ENCODE results near the gene HERPUD1. TPM values are rescaled to one million over a fixed set of nuclear protein-coding genes. Genes with fewer than 3 reads are reported as not detected.
"Not testable (repeated sequence)": the region's sequence is repeated elsewhere in the genome, so short reads cannot be mapped to it uniquely, and the experiment has no call there.

The HERPUD1 gene
- 10 to 100 TPM; 40.6 to 81.3 (median 43.9) TPM for total RNA-seq

DNA sequence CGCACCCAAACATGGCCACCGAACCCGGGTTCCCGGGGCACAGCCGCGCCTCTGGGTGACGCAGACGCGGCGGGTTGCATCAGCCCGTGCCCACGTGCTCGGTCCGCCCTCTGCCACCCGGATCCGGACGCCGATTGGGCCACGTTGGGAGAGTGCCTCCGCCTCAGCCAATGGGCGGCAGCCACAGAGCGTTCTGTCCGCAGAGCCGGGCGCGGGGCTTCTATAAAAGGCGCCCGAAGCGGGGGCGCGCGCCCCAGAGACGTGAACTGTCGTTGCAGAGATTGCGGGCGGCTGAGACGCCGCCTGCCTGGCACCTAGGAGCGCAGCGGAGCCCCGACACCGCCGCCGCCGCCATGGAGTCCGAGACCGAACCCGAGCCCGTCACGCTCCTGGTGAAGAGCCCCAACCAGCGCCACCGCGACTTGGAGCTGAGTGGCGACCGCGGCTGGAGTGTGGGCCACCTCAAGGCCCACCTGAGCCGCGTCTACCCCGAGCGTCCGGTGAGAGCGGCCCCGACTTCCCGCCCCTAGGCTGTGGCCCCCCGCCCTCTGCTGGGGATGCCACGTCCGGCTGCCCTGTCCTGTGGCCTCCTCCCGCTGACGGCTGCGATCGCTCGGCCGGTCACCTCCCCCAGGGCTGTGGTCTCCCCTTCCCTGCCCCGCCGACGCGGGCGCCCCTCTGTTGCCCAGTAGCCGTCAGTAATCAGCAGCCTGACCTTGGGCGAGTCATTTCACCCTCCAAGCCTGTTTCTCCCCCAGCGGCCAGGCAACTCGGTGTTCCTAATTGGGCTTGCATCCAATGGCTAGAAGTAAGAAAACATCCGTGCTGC lies at the start of gene HERPUD1:
TSS of gene HERPUD1 (plus strand) at position 251 of the 829 bp plus-strand sequence. CDS start at position 354, 103 bp downstream.
- TF ChIP-seq, protein P1, sequence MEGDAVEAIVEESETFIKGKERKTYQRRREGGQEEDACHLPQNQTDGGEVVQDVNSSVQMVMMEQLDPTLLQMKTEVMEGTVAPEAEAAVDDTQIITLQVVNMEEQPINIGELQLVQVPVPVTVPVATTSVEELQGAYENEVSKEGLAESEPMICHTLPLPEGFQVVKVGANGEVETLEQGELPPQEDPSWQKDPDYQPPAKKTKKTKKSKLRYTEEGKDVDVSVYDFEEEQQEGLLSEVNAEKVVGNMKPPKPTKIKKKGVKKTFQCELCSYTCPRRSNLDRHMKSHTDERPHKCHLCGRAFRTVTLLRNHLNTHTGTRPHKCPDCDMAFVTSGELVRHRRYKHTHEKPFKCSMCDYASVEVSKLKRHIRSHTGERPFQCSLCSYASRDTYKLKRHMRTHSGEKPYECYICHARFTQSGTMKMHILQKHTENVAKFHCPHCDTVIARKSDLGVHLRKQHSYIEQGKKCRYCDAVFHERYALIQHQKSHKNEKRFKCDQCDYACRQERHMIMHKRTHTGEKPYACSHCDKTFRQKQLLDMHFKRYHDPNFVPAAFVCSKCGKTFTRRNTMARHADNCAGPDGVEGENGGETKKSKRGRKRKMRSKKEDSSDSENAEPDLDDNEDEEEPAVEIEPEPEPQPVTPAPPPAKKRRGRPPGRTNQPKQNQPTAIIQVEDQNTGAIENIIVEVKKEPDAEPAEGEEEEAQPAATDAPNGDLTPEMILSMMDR (IDR thresholded peaks at IDR 0.05): peak in 3 of 6 experiments; percentile 11 to 35 (median 24)
- peak in 3 of 4 donors; percentile 1 to 97 (median 95) for TF ChIP-seq POLR2A (IDR thresholded peaks at IDR 0.05)
- H3K4me3 ChIP-seq: peak within 1 kb of the TSS; percentile 73 to 90 (median 78)
- H3K9me3 ChIP-seq: no peaks in the 10 kb centered on the region
- H3K27me3 ChIP-seq: no peaks in the 10 kb centered on the region
- DNase-seq: peak; percentile 87
- intact Hi-C loops (cut with DNase I): no loop called here
- peak within 1 kb of the TSS; percentile 96 to 99 (median 98) for H3K27ac ChIP-seq
- WGBS, 2 donors: 0% methylated on average over 1 of the region's 83 CpGs
- peaks cover 20 to 51% (median 29%) of the 10 kb centered on the region in 3 donors for H3K4me1 ChIP-seq
- H3K36me3 ChIP-seq: peaks cover 0 to 25% (median 8%) of the 10 kb centered on the region in 3 donors

- Histone ChIP-seq H3K27me3 (no peaks in the 10 kb centered on the region), H3K36me3 (no peaks in the 10 kb centered on the region), H3K9me3 (no peaks in the 10 kb centered on the region), H3K27ac (no peak overlapping the region), H3K4me1 (no peaks in the 10 kb centered on the region), H3K4me3 (no peak overlapping the region)
- intact Hi-C loops (cut with DNase I): no loop called here
- TF ChIP-seq, protein P1 (IDR thresholded peaks at IDR 0.05): no peak
- TF ChIP-seq POLR2A (IDR thresholded peaks at IDR 0.05): no peak
- no peak for DNase-seq
- WGBS, 2 donors: no CpG with 5 or more reads among the region's 2 CpGs
These were observed 48.4 kb upstream of the HERPUD1 start for GRCh38 chr16:56883586-56883985.

DNA sequence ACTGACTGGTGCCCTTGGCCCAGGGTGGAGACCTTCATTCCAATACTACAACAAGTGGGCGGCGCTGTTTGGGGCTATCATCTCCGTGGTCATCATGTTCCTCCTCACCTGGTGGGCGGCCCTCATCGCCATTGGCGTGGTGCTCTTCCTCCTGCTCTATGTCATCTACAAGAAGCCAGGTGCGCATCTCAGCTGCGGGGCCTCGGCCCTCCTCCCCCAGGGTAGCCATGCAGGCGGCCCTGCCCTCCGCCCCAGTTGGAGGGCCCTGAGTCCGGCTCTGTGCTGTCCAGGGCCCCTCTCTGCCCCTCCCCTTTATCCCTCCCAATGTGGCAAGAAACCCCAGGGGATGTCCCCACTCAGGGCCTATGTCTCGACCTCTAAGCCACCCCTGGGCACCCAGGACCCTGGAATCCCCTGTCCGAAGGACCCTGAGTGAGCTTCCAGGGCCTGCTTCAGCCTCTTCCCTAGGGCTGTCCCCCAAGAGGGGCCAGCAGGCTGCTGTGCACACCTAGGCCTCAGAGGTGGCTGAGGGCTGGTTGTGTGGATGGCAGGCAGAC lies 47.8 kb upstream of the HERPUD1 start:
- H3K9me3 ChIP-seq: no peaks in the 10 kb centered on the region
- intact Hi-C loops (cut with DNase I): no loop called here
- H3K27ac ChIP-seq: no peak overlapping the region
- no peak for DNase-seq
- H3K4me1 ChIP-seq: no peaks in the 10 kb centered on the region
- 86 to 100% methylated on average over 3 to 6 of the region's 14 CpGs for WGBS, 2 donors
- TF ChIP-seq, protein P1 (IDR thresholded peaks at IDR 0.05): no peak
- no peak for TF ChIP-seq POLR2A (IDR thresholded peaks at IDR 0.05)
- H3K27me3 ChIP-seq: no peaks in the 10 kb centered on the region
- H3K4me3 ChIP-seq: no peak overlapping the region
- no peaks in the 10 kb centered on the region for H3K36me3 ChIP-seq

DNA sequence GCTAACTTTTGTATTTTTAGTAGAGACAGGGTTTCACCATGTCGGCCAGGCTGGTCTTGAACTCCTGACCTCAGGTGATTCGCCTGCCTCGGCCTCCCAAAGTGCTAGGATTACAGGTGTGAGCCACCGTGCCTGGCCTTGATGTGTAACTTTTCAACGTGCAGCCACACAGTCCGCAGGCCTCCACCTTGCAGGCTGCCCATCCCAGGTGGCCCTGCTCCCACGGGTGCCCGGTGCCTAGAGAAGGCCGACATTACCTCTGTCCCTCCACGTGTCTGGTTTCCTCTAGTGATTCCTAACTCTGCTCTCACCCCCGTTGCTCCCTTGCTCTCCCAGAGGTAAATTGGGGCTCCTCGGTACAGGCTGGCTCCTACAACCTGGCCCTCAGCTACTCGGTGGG lies 47.0 kb upstream of the HERPUD1 start:
- whole genome bisulfite sequencing, 2 donors: 85 to 95% methylated on average over 6 to 12 of the region's 13 CpGs
- DNase-seq; H3K36me3 ChIP-seq; H3K4me1 ChIP-seq; intact Hi-C loops (cut with DNase I); H3K9me3 ChIP-seq; H3K27me3 ChIP-seq; H3K4me3 ChIP-seq; H3K27ac ChIP-seq: not testable (repeated sequence)

DNA sequence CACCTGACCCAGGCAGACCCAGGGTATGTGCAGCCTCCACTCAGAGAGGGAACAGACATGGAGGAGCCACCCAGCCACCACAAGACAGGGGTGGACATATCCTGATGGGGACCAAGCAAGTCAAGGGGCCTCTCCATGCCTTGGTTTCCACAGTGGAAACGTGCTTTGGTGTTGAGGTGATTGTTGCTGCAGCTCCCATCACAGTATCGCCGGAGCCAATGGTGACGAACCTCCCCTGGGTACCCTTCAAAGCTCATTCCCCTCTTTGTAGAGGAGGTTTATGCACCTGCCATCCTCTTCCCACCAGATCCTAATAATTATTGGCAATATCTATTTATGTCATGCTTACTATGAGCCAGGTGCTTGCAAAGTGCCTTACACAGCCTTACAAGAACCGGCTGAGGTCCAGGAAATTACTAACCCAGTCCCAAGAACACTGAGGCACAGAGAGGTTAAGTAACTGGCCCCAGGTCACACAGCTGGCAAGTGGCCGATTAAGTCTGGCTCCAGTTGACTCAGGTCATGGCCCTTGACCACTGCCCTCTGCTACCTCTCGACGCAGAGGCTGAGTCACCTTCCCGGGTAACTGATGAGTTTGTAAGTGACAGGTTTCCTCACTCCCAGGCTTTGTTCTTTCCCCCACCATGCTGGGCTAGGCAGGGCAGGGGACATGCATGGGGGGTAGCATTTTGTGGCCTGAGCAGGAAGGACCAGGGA lies 46.3 kb upstream of the HERPUD1 start:
- Histone ChIP-seq H3K4me3 (no peak overlapping the region), H3K27me3 (no peaks in the 10 kb centered on the region), H3K27ac (no peak overlapping the region), H3K4me1 (no peaks in the 10 kb centered on the region), H3K9me3 (no peaks in the 10 kb centered on the region), H3K36me3 (no peaks in the 10 kb centered on the region)
- no peak for DNase-seq
- TF ChIP-seq POLR2A (IDR thresholded peaks at IDR 0.05): no peak
- TF ChIP-seq, protein P1 (IDR thresholded peaks at IDR 0.05): no peak
- WGBS, 2 donors: 81 to 97% methylated on average over 5 of the region's 9 CpGs
- intact Hi-C loops (cut with DNase I): no loop called here

All from esophagus squamous epithelium (tissue), 5 donors.